OCI-LY1 (cell line): ENCODE measurements around the gene TREML1.

Experiments used
- EZH2 ChIP-seq: fragments of 200-600 bp; sonication (generic), shearing (Covaris generic); IDR thresholded peaks from 2 replicates; pipeline ENCODE4 v1.8.0; 2017; ENCODE audit warnings: borderline replicate concordance, mixed run types, mild to moderate bottlenecking, antibody characterized with exemption, low read length, moderate library complexity, mixed read lengths
- TF ChIP-seq, protein P1 (sequence below): fragments of 200-600 bp; sonication (generic), shearing (Covaris generic); IDR thresholded peaks from 2 replicates; pipeline ENCODE4 v1.5.1; 2017; ENCODE audit warnings: mild to moderate bottlenecking, antibody characterized with exemption, low read length, moderate library complexity, mixed read lengths

DNA sequence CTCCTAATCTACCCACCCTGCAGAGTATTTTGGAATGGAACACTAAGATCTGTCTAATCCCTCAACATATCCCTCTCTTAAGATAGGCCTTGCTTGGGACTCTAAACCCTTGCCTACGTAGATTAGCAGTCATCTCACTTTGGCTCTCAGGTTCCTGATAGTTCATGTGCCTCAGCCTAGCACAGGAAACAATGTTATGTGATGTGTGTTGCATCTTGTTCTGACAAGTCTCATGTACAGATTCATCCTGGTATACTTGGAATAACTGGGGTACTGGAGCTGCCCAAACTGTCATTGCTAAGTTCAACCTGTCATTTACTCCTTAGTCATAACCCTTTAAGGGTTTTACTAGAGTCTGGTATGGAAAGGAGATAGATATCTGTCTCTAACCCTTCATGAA, 34.1 kb downstream of the TREML1 start:
- TF ChIP-seq, protein P1, sequence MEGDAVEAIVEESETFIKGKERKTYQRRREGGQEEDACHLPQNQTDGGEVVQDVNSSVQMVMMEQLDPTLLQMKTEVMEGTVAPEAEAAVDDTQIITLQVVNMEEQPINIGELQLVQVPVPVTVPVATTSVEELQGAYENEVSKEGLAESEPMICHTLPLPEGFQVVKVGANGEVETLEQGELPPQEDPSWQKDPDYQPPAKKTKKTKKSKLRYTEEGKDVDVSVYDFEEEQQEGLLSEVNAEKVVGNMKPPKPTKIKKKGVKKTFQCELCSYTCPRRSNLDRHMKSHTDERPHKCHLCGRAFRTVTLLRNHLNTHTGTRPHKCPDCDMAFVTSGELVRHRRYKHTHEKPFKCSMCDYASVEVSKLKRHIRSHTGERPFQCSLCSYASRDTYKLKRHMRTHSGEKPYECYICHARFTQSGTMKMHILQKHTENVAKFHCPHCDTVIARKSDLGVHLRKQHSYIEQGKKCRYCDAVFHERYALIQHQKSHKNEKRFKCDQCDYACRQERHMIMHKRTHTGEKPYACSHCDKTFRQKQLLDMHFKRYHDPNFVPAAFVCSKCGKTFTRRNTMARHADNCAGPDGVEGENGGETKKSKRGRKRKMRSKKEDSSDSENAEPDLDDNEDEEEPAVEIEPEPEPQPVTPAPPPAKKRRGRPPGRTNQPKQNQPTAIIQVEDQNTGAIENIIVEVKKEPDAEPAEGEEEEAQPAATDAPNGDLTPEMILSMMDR, result no peak
- no peak for TF ChIP-seq EZH2
